H1 (cell line): ENCODE data around the gene NEK2. TPM values are rescaled to one million over a fixed set of nuclear protein-coding genes. Genes with fewer than 3 reads are reported as not detected.

ENCODE experiments used
- CTCF ChIA-PET: fragments of 300-600 bp; sonication (Branson Sonifier 250); formaldehyde crosslinking; loops from one replicate; lab custom pipeline; 2021; ENCODE audit not compliant: partially characterized antibody; lab: Charles Lee
- POLR2A ChIA-PET: fragments of 300-600 bp; sonication (Branson Sonifier 250); formaldehyde crosslinking; loops from one replicate; lab custom pipeline; 2021; ENCODE audit warnings: inconsistent platforms; ENCODE audit not compliant: partially characterized antibody; lab: Charles Lee
- DNase-seq, 2 experiments: peaks; one replicate each; pipeline versions ENCODE4 v3.0.0 to v3.0.0-alpha.2; 2010 to 2022; ENCODE audit warnings: low spot score in 2 of 2, low read depth in 1 of 2, mixed read lengths in 1 of 2
- FAIRE-seq: peaks from 2 replicates; lab custom pipeline; 2011; peaks lifted over from hg19 to GRCh38; lab: Jason Lieb, UNC
- H2AFZ ChIP-seq: 2 replicates; pipeline ENCODE4 v1.8.1; 2012; ENCODE audit warnings: low read length, inconsistent platforms
- H2AK5ac ChIP-seq: 2 replicates; pipeline ENCODE4 v1.6.1; 2013; ENCODE audit warnings: low read depth, low read length
- H2BK120ac ChIP-seq: replicated peaks from 2 replicates; pipeline ENCODE3; 2013; ENCODE audit warnings: low read depth, low read length, inconsistent platforms
- H2BK12ac ChIP-seq: 2 replicates; pipeline ENCODE4 v1.6.1; 2013; ENCODE audit warnings: low read depth, low read length
- H2BK15ac ChIP-seq: 2 replicates; pipeline ENCODE4 v1.6.1; 2013; ENCODE audit warnings: low read length
- H2BK20ac ChIP-seq: 2 replicates; pipeline ENCODE4 v1.6.1; 2013; ENCODE audit warnings: low read length
- H2BK5ac ChIP-seq: 2 replicates; pipeline ENCODE4 v1.6.1; 2013; ENCODE audit warnings: low read depth, low read length
- H3K14ac ChIP-seq: 2 replicates; pipeline ENCODE4 v1.6.1; 2013; ENCODE audit warnings: inconsistent platforms; ENCODE audit not compliant: insufficient read length
- H3K18ac ChIP-seq: 2 replicates; pipeline ENCODE4 v1.6.1; 2013; ENCODE audit warnings: low read length; ENCODE audit errors: extremely low read depth
- H3K23ac ChIP-seq: 2 replicates; pipeline ENCODE4 v1.6.1; 2013; ENCODE audit warnings: inconsistent platforms; ENCODE audit not compliant: insufficient read length
- H3K23me2 ChIP-seq: 2 replicates; pipeline ENCODE4 v1.6.1; 2013; ENCODE audit warnings: low read depth, low read length
- H3K27ac ChIP-seq: 2 replicates; pipeline ENCODE4 v1.6.1; 2011; ENCODE audit warnings: low read depth, low read length, inconsistent platforms
- H3K27me3 ChIP-seq, 4 experiments: replicated peaks in 1 of 4; 1 replicate in 1 of 4; 2 replicates in 3 of 4; pipeline versions ENCODE4 v1.6.1 to v1.8.1; 2011 to 2013; ENCODE audit warnings: low read length in 3 of 4, mild to moderate bottlenecking in 3 of 4, inconsistent platforms in 2 of 4, mixed read lengths in 2 of 4, moderate library complexity in 1 of 4; ENCODE audit not compliant: control insufficient read depth in 3 of 4, insufficient read depth in 3 of 4; ENCODE audit errors: extremely low read depth in 1 of 4
- H3K36me3 ChIP-seq, 4 experiments: 2 replicates each; pipeline versions ENCODE4 v1.6.1 to v1.8.1; 2011 to 2013; ENCODE audit warnings: mild to moderate bottlenecking in 4 of 4, low read length in 3 of 4, moderate library complexity in 2 of 4, control low read depth in 1 of 4, inconsistent platforms in 1 of 4; ENCODE audit not compliant: insufficient read depth in 4 of 4, control insufficient read depth in 2 of 4
- H3K4ac ChIP-seq: replicated peaks from 2 replicates; pipeline ENCODE3; 2013; ENCODE audit warnings: low read length, low read depth, mixed read lengths, inconsistent platforms; ENCODE audit not compliant: insufficient read length
- H3K4me1 ChIP-seq, 4 experiments: replicated peaks in 1 of 4; 1 replicate in 1 of 4; 2 replicates in 3 of 4; pipeline versions ENCODE4 v1.6.1 to v1.8.1; 2011 to 2013; ENCODE audit warnings: low read length in 3 of 4, inconsistent platforms in 2 of 4, mixed read lengths in 1 of 4; ENCODE audit not compliant: insufficient read depth in 4 of 4, control insufficient read depth in 3 of 4
- H3K4me2 ChIP-seq, 2 experiments: 2 replicates each; pipeline versions ENCODE4 v1.6.1 to v1.8.1; 2011 to 2013; ENCODE audit warnings: low read depth in 2 of 2, low read length in 2 of 2, control low read depth in 1 of 2, inconsistent platforms in 1 of 2, mild to moderate bottlenecking in 1 of 2; ENCODE audit not compliant: insufficient read depth in 1 of 2
- H3K4me3 ChIP-seq, 4 experiments: fragments of 200-600, 300-600 bp in 1 of 4; sonication (generic), shearing (Covaris generic), sonication (Bioruptor Twin) in 1 of 4; 2 replicates each; pipeline versions ENCODE4 v1.5.1 to v1.8.1; 2011 to 2016; ENCODE audit warnings: low read length in 4 of 4, low read depth in 3 of 4, control low read depth in 2 of 4, inconsistent platforms in 2 of 4, mild to moderate bottlenecking in 2 of 4, mixed read lengths in 1 of 4, moderate library complexity in 1 of 4; ENCODE audit not compliant: insufficient read depth in 2 of 4; ENCODE audit errors: extremely low read depth in 1 of 4
- H3K56ac ChIP-seq: replicated peaks from 2 replicates; pipeline ENCODE3; 2013; ENCODE audit warnings: low read depth, mild to moderate bottlenecking, mixed read lengths, low read length, inconsistent platforms; ENCODE audit not compliant: insufficient read length
- H3K79me1 ChIP-seq: 2 replicates; pipeline ENCODE4 v1.6.1; 2013; ENCODE audit warnings: low read depth, low read length, control low read depth
- H3K79me2 ChIP-seq, 2 experiments: 2 replicates each; pipeline versions ENCODE4 v1.6.1 to v1.8.1; 2012 to 2013; ENCODE audit warnings: low read length in 2 of 2, mild to moderate bottlenecking in 2 of 2, inconsistent platforms in 1 of 2; ENCODE audit not compliant: insufficient read depth in 2 of 2, control insufficient read depth in 1 of 2
- H3K9ac ChIP-seq, 4 experiments: replicated peaks in 1 of 4; 1 replicate in 1 of 4; 2 replicates in 3 of 4; pipeline versions ENCODE4 v1.6.1 to v1.8.1; 2011 to 2013; ENCODE audit warnings: low read depth in 3 of 4, low read length in 3 of 4, control low read depth in 2 of 4, mild to moderate bottlenecking in 2 of 4, moderate library complexity in 2 of 4, inconsistent platforms in 1 of 4; ENCODE audit errors: extremely low read depth in 1 of 4
- H3K9me3 ChIP-seq, 2 experiments: 2 replicates each; pipeline versions ENCODE4 v1.6.1 to v1.8.1; 2012 to 2013; ENCODE audit warnings: mild to moderate bottlenecking in 2 of 2, moderate library complexity in 2 of 2, control low read depth in 1 of 2, inconsistent platforms in 1 of 2, low read depth in 1 of 2, low read length in 1 of 2, mixed read lengths in 1 of 2; ENCODE audit not compliant: insufficient read depth in 2 of 2
- H4K20me1 ChIP-seq, 2 experiments: replicated peaks in 1 of 2; 2 replicates each; pipeline versions ENCODE3 to v1.8.1; 2011 to 2013; ENCODE audit warnings: inconsistent platforms in 2 of 2, low read length in 2 of 2, mild to moderate bottlenecking in 1 of 2; ENCODE audit not compliant: insufficient read depth in 2 of 2, control insufficient read depth in 1 of 2
- H4K5ac ChIP-seq: 2 replicates; pipeline ENCODE4 v1.6.1; 2013; ENCODE audit warnings: low read length, low read depth, mixed read lengths, inconsistent platforms; ENCODE audit not compliant: insufficient read length
- H4K8ac ChIP-seq: 2 replicates; pipeline ENCODE4 v1.8.0; 2013; ENCODE audit warnings: mild to moderate bottlenecking, moderate library complexity, low read length, inconsistent platforms; ENCODE audit not compliant: insufficient read depth; ENCODE audit errors: extremely low read depth
- H4K91ac ChIP-seq: replicated peaks from 2 replicates; pipeline ENCODE3; 2013; ENCODE audit warnings: low read length, mixed read lengths, inconsistent platforms; ENCODE audit not compliant: insufficient read length
- ATF2 ChIP-seq: IDR thresholded peaks from 2 replicates; pipeline ENCODE4 v1.6.1; 2012; ENCODE audit warnings: low read length, inconsistent platforms
- CBX8 ChIP-seq: fragments of 300-800, 300-1000 bp; sonication (generic); IDR thresholded peaks from 2 replicates; pipeline ENCODE4 v1.7.1; 2016; ENCODE audit warnings: low read depth, low read length, borderline replicate concordance
- CEBPB ChIP-seq: IDR thresholded peaks from 2 replicates; pipeline ENCODE4 v1.6.1; 2012; ENCODE audit warnings: low read depth, low read length
- CHD2 ChIP-seq: IDR thresholded peaks from 2 replicates; pipeline ENCODE4 v1.6.1; 2012; ENCODE audit warnings: low read length, improper control_type of control experiment
- EGR1 ChIP-seq: IDR thresholded peaks from 2 replicates; pipeline ENCODE4 v1.6.1; 2011; ENCODE audit warnings: low read depth, low read length, borderline replicate concordance
- FOSL1 ChIP-seq: IDR thresholded peaks from 2 replicates; pipeline ENCODE4 v1.6.1; 2011; ENCODE audit warnings: mild to moderate bottlenecking, low read depth, low read length, moderate library complexity; ENCODE audit not compliant: insufficient read depth
- KDM4A ChIP-seq: IDR thresholded peaks from one replicate; pipeline ENCODE4 v1.7.1; 2012; ENCODE audit warnings: low read depth, mild to moderate bottlenecking, moderate library complexity, low read length, inconsistent platforms; ENCODE audit not compliant: severe bottlenecking
- MAX ChIP-seq: IDR thresholded peaks from 2 replicates; pipeline ENCODE4 v1.6.1; 2012; ENCODE audit warnings: inconsistent platforms
- SP1 ChIP-seq: IDR thresholded peaks from 2 replicates; pipeline ENCODE4 v1.6.1; 2011; ENCODE audit warnings: low read depth, low read length
- TAF7 ChIP-seq: optimal IDR thresholded peaks from 2 replicates; pipeline ENCODE3; 2011; ENCODE audit warnings: low read depth, mild to moderate bottlenecking, inconsistent platforms, low read length, moderate library complexity, borderline replicate concordance
- TBP ChIP-seq: IDR thresholded peaks from 2 replicates; pipeline ENCODE4 v1.6.1; 2011; ENCODE audit warnings: low read depth, low read length, improper control_type of control experiment
- WGBS, 2 experiments: shearing (Covaris generic) in 1 of 2; methylation state at CpG; one replicate each; pipeline versions ENCODE4 v1.1.6 to v1.1.7; 2013 to 2015; ENCODE audit warnings: low lambda C conversion rate in 2 of 2, mixed read lengths in 2 of 2, inconsistent platforms in 1 of 2, low coverage in 1 of 2, missing lambda C conversion rate in 1 of 2; ENCODE audit not compliant: insufficient replicate concordance in 2 of 2, insufficient coverage in 1 of 2, insufficient read length in 1 of 2; ENCODE audit errors: extremely low coverage in 1 of 2, missing lambda C conversion rate in 1 of 2; 5-methylcytosine and 5-hydroxymethylcytosine counted together
- polyA plus RNA-seq, 7 experiments: library from polyadenylated mRNA; depleted of rRNA in 3 of 7; stranded (reverse) in 5 of 7; unstranded in 2 of 7; fragments of >200 nt in 5 of 7; fragments of 200-250 nt in 2 of 7; gene quantifications; 1 replicate in 5 of 7; 2 replicates in 1 of 7; 4 replicates in 1 of 7; pipeline versions ENCODE4 v1.2.1 to v1.2.3, GENCODE V29; 2011 to 2013; ENCODE audit warnings: missing spikeins in 2 of 7, mixed read lengths in 2 of 7
- total RNA-seq: library from RNA; stranded (reverse); fragmentation: NEBNext Ultra II Directional; extraction: Animal tissue kit (Norgen Biotek cat#: 25700); gene quantifications from 2 replicates; pipeline ENCODE4 v1.2.1, GENCODE V29; 2021
- TF ChIP-seq, protein P1 (sequence below): IDR thresholded peaks from 2 replicates; pipeline ENCODE4 v1.6.1; 2012; ENCODE audit warnings: inconsistent platforms

Gene NEK2
- total and polyA plus RNA-seq, 2 of the 8 experiments (the other 6 are each of a cell fraction or from before 2014, with no cell fraction given) = 8.4 to 22.9 TPM

- no peaks in the 10 kb centered on the region for H3K23me2 ChIP-seq
- no peak overlapping the region; the same call in 1 of the 2 replicates for H2AK5ac ChIP-seq
- H3K4me2 ChIP-seq = no peak overlapping the region
- FAIRE-seq = no peak
- no peak overlapping the region for H3K4me3 ChIP-seq
- H2BK120ac ChIP-seq = no peak overlapping the region
- H3K14ac ChIP-seq = no peak overlapping the region
- no peaks in the 10 kb centered on the region for H3K36me3 ChIP-seq
- no peaks in the 10 kb centered on the region; a peak in 2 of 7 replicates for H3K4me1 ChIP-seq
- no peak overlapping the region for H4K8ac ChIP-seq
- H3K23ac ChIP-seq = no peak overlapping the region
- H2BK20ac ChIP-seq = no peak overlapping the region
- H3K18ac ChIP-seq = no peak overlapping the region
- H2BK5ac ChIP-seq = no peak overlapping the region
- H3K79me2 ChIP-seq = no peaks in the 10 kb centered on the region
- CTCF ChIA-PET = no interaction called here
- no peak overlapping the region for H3K56ac ChIP-seq
- H3K9me3 ChIP-seq = no peaks in the 10 kb centered on the region
- no peaks in the 10 kb centered on the region for H3K27me3 ChIP-seq
- no peak overlapping the region for H2BK15ac ChIP-seq
- H2AFZ ChIP-seq = no peak overlapping the region
- no peaks in the 10 kb centered on the region for H4K20me1 ChIP-seq
- no peak overlapping the region for H4K5ac ChIP-seq
- H3K79me1 ChIP-seq = no peaks in the 10 kb centered on the region
- WGBS, 2 experiments = 97% methylated on average over 11 of the region's 11 CpGs; no CpG with 5 or more reads in 1 of the 2 experiments
- H2BK12ac ChIP-seq = no peak overlapping the region
- DNase-seq = no peak
- peak overlapping the region; percentile 45 for H3K4ac ChIP-seq
- peak overlapping the region; percentile 42 for H4K91ac ChIP-seq
- POLR2A ChIA-PET = no interaction called here
- no peak overlapping the region for H3K9ac ChIP-seq
- H3K27ac ChIP-seq = no peak overlapping the region
- TF ChIP-seq MAX (no peak), TAF7 (no peak), FOSL1 (no peak), SP1 (no peak), EGR1 (no peak), CBX8 (no peak), CEBPB (no peak), ATF2 (no peak), CHD2 (no peak), KDM4A (no peak), TBP (no peak)
- TF ChIP-seq, protein P1, sequence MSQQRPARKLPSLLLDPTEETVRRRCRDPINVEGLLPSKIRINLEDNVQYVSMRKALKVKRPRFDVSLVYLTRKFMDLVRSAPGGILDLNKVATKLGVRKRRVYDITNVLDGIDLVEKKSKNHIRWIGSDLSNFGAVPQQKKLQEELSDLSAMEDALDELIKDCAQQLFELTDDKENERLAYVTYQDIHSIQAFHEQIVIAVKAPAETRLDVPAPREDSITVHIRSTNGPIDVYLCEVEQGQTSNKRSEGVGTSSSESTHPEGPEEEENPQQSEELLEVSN = no peak
Observed at GRCh38 chr1:211614615-211615014, 60.8 kb downstream of the NEK2 start.
